Measurements from ENCODE around the gene C1S.

Gene C1S

DNA sequence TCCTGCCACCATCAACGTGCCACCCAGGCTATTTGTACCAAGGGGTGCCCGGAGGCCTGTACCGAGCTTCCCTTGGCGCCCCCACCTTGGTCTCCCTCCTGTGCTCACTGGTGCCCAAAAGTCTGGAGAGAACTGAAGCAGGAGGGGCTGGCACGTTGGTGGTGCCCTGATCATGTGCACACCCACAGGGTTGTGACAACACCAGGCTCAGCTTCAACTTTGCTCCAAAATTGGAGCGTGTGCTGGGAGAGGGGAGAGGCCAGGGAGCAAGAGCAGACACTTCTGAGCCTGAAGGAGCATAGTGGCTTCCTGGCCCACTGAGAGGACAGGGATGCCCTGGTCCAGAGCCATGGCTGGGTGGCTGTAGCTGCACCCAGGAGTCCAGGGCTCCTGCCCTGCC, 29.2 kb upstream of the C1S start (continued):
- TF ChIP-seq, protein P1, sequence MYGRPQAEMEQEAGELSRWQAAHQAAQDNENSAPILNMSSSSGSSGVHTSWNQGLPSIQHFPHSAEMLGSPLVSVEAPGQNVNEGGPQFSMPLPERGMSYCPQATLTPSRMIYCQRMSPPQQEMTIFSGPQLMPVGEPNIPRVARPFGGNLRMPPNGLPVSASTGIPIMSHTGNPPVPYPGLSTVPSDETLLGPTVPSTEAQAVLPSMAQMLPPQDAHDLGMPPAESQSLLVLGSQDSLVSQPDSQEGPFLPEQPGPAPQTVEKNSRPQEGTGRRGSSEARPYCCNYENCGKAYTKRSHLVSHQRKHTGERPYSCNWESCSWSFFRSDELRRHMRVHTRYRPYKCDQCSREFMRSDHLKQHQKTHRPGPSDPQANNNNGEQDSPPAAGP (tag by site-specific recombination; IDR thresholded peaks at IDR 0.05) = no peak
- TF ChIP-seq, protein P2, sequence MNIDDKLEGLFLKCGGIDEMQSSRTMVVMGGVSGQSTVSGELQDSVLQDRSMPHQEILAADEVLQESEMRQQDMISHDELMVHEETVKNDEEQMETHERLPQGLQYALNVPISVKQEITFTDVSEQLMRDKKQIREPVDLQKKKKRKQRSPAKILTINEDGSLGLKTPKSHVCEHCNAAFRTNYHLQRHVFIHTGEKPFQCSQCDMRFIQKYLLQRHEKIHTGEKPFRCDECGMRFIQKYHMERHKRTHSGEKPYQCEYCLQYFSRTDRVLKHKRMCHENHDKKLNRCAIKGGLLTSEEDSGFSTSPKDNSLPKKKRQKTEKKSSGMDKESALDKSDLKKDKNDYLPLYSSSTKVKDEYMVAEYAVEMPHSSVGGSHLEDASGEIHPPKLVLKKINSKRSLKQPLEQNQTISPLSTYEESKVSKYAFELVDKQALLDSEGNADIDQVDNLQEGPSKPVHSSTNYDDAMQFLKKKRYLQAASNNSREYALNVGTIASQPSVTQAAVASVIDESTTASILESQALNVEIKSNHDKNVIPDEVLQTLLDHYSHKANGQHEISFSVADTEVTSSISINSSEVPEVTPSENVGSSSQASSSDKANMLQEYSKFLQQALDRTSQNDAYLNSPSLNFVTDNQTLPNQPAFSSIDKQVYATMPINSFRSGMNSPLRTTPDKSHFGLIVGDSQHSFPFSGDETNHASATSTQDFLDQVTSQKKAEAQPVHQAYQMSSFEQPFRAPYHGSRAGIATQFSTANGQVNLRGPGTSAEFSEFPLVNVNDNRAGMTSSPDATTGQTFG (tag by site-specific recombination; IDR thresholded peaks at IDR 0.05; ENCODE audit: borderline replicate concordance) = no peak
- TF ChIP-seq ZNF792 (tag by site-specific recombination; IDR thresholded peaks at IDR 0.05) (no peak), ZNF660 (tag by site-specific recombination; IDR thresholded peaks at IDR 0.05) (no peak), REPIN1 (tag by site-specific recombination; IDR thresholded peaks at IDR 0.05; ENCODE audit: low read depth) (no peak), MZF1 (tag by site-specific recombination; IDR thresholded peaks at IDR 0.05; ENCODE audit: borderline replicate concordance) (no peak)
- TF ChIP-seq, protein P3, sequence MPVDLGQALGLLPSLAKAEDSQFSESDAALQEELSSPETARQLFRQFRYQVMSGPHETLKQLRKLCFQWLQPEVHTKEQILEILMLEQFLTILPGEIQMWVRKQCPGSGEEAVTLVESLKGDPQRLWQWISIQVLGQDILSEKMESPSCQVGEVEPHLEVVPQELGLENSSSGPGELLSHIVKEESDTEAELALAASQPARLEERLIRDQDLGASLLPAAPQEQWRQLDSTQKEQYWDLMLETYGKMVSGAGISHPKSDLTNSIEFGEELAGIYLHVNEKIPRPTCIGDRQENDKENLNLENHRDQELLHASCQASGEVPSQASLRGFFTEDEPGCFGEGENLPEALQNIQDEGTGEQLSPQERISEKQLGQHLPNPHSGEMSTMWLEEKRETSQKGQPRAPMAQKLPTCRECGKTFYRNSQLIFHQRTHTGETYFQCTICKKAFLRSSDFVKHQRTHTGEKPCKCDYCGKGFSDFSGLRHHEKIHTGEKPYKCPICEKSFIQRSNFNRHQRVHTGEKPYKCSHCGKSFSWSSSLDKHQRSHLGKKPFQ (tag by site-specific recombination; IDR thresholded peaks at IDR 0.05) = no peak

DNA sequence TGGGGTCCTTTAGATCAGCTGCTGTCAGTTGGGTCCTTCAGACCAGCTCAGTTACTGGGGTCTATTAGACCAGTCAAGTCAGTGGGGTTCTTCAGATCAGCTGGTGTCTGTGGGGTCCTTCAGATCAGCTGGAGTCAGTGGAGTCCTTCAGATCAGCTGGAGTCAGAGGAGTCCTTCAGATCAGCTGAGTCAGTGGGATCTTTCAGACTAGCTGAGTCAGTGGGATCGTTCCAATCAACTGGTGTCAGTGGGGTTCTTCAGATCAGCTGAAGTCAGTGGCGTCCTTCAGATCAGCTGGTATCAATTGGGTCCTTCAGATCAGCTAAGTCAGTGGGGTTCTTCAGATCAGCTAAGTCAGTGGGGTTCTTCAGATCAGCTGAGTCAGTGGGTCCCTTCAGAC, 27.5 kb upstream of the C1S start:
- Histone ChIP-seq H3K4me1 (ENCODE audit: control insufficient read depth, insufficient read depth, low read length) (no peaks in the 10 kb centered on the region), H3K36me3 (ENCODE audit: control insufficient read depth in 2 of 2, insufficient read depth in 1 of 2, low read length in 2 of 2) (no peaks in the 10 kb centered on the region), H3K4me3 (ENCODE audit: low read depth, low read length) (no peak overlapping the region), H3K27ac (ENCODE audit: extremely low read depth, low read depth, low read length) (no peak overlapping the region), H3K9me3 (ENCODE audit: control insufficient read depth, insufficient read depth, low read depth, low read length) (no peaks in the 10 kb centered on the region)
- POLR2A ChIA-PET = interaction anchor here (0.6 to 1.3 kb wide), 4 partner anchors 12 to 903 kb away, joined by 3 to 4 read pairs (median 3); partner anchors contain the start of gene LPCAT3
- CTCF ChIA-PET = interaction anchor here (1.0 to 1.8 kb wide), 5 partner anchors 10 to 88 kb away, joined by 3 to 15 read pairs (median 3); no protein-coding TSS in a partner anchor
- TF ChIP-seq, protein P4, sequence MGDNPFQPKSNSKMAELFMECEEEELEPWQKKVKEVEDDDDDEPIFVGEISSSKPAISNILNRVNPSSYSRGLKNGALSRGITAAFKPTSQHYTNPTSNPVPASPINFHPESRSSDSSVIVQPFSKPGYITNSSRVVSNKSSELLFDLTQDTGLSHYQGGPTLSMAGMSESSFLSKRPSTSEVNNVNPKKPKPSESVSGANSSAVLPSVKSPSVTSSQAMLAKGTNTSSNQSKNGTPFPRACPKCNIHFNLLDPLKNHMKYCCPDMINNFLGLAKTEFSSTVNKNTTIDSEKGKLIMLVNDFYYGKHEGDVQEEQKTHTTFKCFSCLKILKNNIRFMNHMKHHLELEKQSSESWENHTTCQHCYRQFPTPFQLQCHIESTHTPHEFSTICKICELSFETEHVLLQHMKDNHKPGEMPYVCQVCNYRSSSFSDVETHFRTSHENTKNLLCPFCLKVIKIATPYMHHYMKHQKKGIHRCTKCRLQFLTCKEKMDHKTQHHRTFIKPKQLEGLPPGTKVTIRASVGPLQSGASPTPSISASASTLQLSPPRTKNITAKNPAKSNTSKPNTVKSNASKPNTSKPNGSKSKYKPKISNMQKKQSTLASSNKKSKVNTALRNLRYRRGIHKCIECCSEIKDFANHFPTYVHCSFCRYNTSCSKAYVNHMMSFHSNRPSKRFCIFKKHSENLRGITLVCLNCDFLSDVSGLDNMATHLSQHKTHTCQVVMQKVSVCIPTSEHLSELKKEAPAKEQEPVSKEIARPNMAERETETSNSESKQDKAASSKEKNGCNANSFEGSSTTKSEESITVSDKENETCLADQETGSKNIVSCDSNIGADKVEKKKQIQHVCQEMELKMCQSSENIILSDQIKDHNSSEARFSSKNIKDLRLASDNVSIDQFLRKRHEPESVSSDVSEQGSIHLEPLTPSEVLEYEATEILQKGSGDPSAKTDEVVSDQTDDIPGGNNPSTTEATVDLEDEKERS (tag by site-specific recombination; IDR thresholded peaks at IDR 0.05) = no peak
- no peak for TF ChIP-seq ZNF670 (tag by site-specific recombination; IDR thresholded peaks at IDR 0.05; ENCODE audit: low read depth)
- TF ChIP-seq ZNF623 (tag by site-specific recombination; IDR thresholded peaks at IDR 0.05) = no peak
- no peak for TF ChIP-seq KLF9 (tag by site-specific recombination; IDR thresholded peaks at IDR 0.05; ENCODE audit: low read depth)
- no peak for TF ChIP-seq ZSCAN23 (tag by site-specific recombination; IDR thresholded peaks at IDR 0.05)

DNA sequence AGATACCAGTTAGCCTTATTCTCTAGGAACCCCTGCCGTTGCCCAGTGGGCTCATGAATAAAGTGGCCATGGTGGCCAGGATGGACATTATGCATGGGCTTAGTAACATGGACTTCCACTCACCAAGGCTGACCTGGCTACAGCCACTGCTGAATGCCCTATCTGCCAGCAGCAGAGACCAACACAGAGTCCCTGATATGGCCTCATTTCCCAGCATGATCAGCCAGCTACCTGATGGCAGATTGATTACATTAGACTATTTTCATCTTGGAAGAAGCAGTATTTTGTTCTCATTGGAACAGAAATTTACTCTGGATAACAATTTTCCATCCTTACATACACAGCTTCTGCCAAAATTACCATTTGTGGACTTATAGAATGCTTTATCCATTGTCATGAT, 26.1 kb upstream of the C1S start:
- CTCF ChIA-PET = no interaction called here
- no peaks in the 10 kb centered on the region for H3K9me3 ChIP-seq (ENCODE audit: control insufficient read depth, insufficient read depth, low read depth, low read length)
- H3K4me1 ChIP-seq (ENCODE audit: control insufficient read depth, insufficient read depth, low read length) = no peaks in the 10 kb centered on the region
- H3K4me3 ChIP-seq (ENCODE audit: low read depth, low read length) = no peak overlapping the region
- H3K27ac ChIP-seq (ENCODE audit: extremely low read depth, low read depth, low read length) = no peak overlapping the region
- no peaks in the 10 kb centered on the region for H3K36me3 ChIP-seq (ENCODE audit: control insufficient read depth in 2 of 2, insufficient read depth in 1 of 2, low read length in 2 of 2)
- no peak for TF ChIP-seq ZNF132 (tag by site-specific recombination; IDR thresholded peaks at IDR 0.05; ENCODE audit: borderline replicate concordance)
- TF ChIP-seq, protein P5, sequence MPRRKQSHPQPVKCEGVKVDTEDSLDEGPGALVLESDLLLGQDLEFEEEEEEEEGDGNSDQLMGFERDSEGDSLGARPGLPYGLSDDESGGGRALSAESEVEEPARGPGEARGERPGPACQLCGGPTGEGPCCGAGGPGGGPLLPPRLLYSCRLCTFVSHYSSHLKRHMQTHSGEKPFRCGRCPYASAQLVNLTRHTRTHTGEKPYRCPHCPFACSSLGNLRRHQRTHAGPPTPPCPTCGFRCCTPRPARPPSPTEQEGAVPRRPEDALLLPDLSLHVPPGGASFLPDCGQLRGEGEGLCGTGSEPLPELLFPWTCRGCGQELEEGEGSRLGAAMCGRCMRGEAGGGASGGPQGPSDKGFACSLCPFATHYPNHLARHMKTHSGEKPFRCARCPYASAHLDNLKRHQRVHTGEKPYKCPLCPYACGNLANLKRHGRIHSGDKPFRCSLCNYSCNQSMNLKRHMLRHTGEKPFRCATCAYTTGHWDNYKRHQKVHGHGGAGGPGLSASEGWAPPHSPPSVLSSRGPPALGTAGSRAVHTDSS (tag by site-specific recombination; IDR thresholded peaks at IDR 0.05) = no peak
- no peak for TF ChIP-seq BCL11B (tag by site-specific recombination; IDR thresholded peaks at IDR 0.05; ENCODE audit: low read depth)
- no peak for TF ChIP-seq ZFP41 (tag by site-specific recombination; IDR thresholded peaks at IDR 0.05; ENCODE audit: borderline replicate concordance)
- TF ChIP-seq ZNF184 (tag by site-specific recombination; IDR thresholded peaks at IDR 0.05) = no peak
- no peak for TF ChIP-seq ZNF19 (tag by site-specific recombination; IDR thresholded peaks at IDR 0.05; ENCODE audit: low read depth)
- no peak for TF ChIP-seq ZNF747 (tag by site-specific recombination; IDR thresholded peaks at IDR 0.05)
- no peak for TF ChIP-seq ZFP37 (tag by site-specific recombination; IDR thresholded peaks at IDR 0.05)
- no peak for TF ChIP-seq ZNF544 (tag by site-specific recombination; IDR thresholded peaks at IDR 0.05)
- POLR2A ChIA-PET = no interaction called here

Data from HEK293 (cell line).